Common myeloid progenitor, CD34-positive (primary cell): ENCODE measurements around the gene MVP.
"Not testable (repeated sequence)": the region's sequence is repeated elsewhere in the genome, so short reads cannot be mapped to it uniquely, and the experiment has no call there.

Source experiments
- CTCF ChIA-PET: fragments of 350-600 bp; sonication (Branson Sonifier 250); formaldehyde crosslinking; loops from one replicate; lab custom pipeline; 2021; ENCODE audit warnings: antibody characterized with exemption; lab: Charles Lee
- POLR2A ChIA-PET: fragments of 350-600 bp; sonication (Branson Sonifier 250); formaldehyde crosslinking; loops from one replicate; lab custom pipeline; 2021; ENCODE audit warnings: antibody characterized with exemption; lab: Charles Lee
- DNase-seq, 3 donors: peaks; one replicate each; pipeline versions ENCODE4 v3.0.0 to v3.0.0-alpha.2; 2013
- H3K27ac ChIP-seq, 2 experiments: 1 replicate in 1 of 2; 2 replicates in 1 of 2; pipeline ENCODE4 v1.7.0; 2013; ENCODE audit warnings: inconsistent platforms in 2 of 2, low read length in 2 of 2, mild to moderate bottlenecking in 2 of 2, low read depth in 1 of 2, moderate library complexity in 1 of 2; ENCODE audit not compliant: severe bottlenecking in 2 of 2, insufficient read depth in 1 of 2, poor library complexity in 1 of 2
- H3K27me3 ChIP-seq, 5 experiments: replicated peaks in 2 of 5; 1 replicate in 3 of 5; 2 replicates in 2 of 5; pipeline versions ENCODE4 v1.6.1 to v1.7.0; 2013; ENCODE audit warnings: low read length in 4 of 5, mild to moderate bottlenecking in 2 of 5, moderate library complexity in 2 of 5, inconsistent platforms in 1 of 5; ENCODE audit not compliant: insufficient read depth in 5 of 5, control insufficient read depth in 4 of 5
- H3K36me3 ChIP-seq, 4 experiments: 1 replicate in 2 of 4; 2 replicates in 2 of 4; pipeline versions ENCODE4 v1.6.1 to v1.7.0; 2013; ENCODE audit warnings: low read length in 3 of 4, control low read depth in 1 of 4, mild to moderate bottlenecking in 1 of 4; ENCODE audit not compliant: control insufficient read depth in 4 of 4, insufficient read depth in 4 of 4
- H3K4me1 ChIP-seq, 4 experiments: 1 replicate in 3 of 4; 2 replicates in 1 of 4; pipeline versions ENCODE4 v1.6.1 to v1.7.1; 2013; ENCODE audit warnings: low read length in 3 of 4, mild to moderate bottlenecking in 3 of 4, control low read depth in 1 of 4, inconsistent platforms in 1 of 4, moderate library complexity in 1 of 4; ENCODE audit not compliant: control insufficient read depth in 4 of 4, insufficient read depth in 4 of 4; ENCODE audit errors: control extremely low read depth in 1 of 4
- H3K4me3 ChIP-seq, 7 experiments: 1 replicate in 4 of 7; 2 replicates in 3 of 7; pipeline versions ENCODE4 v1.5.1 to v1.7.0; 2013; ENCODE audit warnings: mild to moderate bottlenecking in 7 of 7, low read length in 6 of 7, moderate library complexity in 6 of 7, inconsistent platforms in 2 of 7, low read depth in 2 of 7, control low read depth in 1 of 7; ENCODE audit not compliant: insufficient read depth in 4 of 7, control insufficient read depth in 1 of 7; ENCODE audit errors: extremely low read depth in 1 of 7
- H3K9me3 ChIP-seq, 5 experiments: 1 replicate in 4 of 5; 2 replicates in 1 of 5; pipeline versions ENCODE4 v1.6.1 to v1.7.1; 2013; ENCODE audit warnings: low read length in 4 of 5, mild to moderate bottlenecking in 2 of 5, inconsistent platforms in 1 of 5, low read depth in 1 of 5, moderate library complexity in 1 of 5; ENCODE audit not compliant: control insufficient read depth in 4 of 5, insufficient read depth in 2 of 5; ENCODE audit errors: control extremely low read depth in 1 of 5
- WGBS: methylation state at CpG from one replicate; pipeline ENCODE4 v1.1.5; 2013; ENCODE audit not compliant: insufficient coverage; 5-methylcytosine and 5-hydroxymethylcytosine counted together

The MVP gene

DNA sequence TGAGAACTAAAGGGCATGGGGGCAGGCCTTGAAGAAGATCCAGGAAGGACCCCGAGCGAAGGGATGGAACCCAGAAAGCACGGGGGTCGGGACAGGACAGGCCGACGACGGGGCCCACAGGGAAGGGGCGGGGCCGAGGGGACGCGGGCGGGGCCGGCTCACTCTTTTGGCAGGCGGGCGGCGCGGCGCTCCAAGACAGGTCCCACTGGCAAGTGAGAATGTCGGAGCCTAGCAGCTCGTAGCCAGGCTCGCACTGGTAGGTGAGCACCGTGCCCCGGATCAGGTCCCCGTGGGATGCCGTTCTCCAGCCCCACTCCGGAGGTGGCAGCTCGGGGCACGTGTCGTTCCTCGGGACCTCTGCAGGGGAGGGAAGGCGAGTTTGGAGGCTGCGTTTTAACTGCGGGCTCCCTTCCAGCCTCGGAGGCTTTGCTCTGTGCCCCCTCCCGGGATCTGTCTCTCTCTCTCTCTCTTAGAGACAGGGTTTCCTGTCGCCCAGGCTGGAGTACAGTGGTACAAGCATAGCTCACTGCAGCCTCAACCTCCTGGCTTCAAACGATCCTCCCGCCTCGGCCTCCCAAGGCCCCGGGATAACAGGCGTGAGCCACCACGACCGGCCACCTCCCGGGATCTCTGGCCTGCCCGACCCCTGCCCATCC lies 56.5 kb downstream of the MVP start:
- Histone ChIP-seq H3K27ac (no peak overlapping the region), H3K4me3 (peak overlapping the region in 3 of 7 experiments; percentile 46 to 59 (median 56)), H3K4me1 (peaks cover 0 to 12% (median 7%) of the 10 kb centered on the region in 4 experiments), H3K27me3 (peaks cover 0 to 37% (median 15%) of the 10 kb centered on the region in 5 experiments), H3K9me3 (peaks cover 0 to 6% (median 0%) of the 10 kb centered on the region in 5 experiments), H3K36me3 (no peaks in the 10 kb centered on the region)
- POLR2A ChIA-PET = no interaction called here
- 5% methylated on average over 43 of the region's 45 CpGs for WGBS
- DNase-seq = peak in 1 of 3 donors; percentile 12
- CTCF ChIA-PET = interaction anchor here (1.3 kb wide), 1 partner anchor 23 kb away, joined by 3 read pairs; the partner anchor contains the start of genes ASPHD1 and SEZ6L2

DNA sequence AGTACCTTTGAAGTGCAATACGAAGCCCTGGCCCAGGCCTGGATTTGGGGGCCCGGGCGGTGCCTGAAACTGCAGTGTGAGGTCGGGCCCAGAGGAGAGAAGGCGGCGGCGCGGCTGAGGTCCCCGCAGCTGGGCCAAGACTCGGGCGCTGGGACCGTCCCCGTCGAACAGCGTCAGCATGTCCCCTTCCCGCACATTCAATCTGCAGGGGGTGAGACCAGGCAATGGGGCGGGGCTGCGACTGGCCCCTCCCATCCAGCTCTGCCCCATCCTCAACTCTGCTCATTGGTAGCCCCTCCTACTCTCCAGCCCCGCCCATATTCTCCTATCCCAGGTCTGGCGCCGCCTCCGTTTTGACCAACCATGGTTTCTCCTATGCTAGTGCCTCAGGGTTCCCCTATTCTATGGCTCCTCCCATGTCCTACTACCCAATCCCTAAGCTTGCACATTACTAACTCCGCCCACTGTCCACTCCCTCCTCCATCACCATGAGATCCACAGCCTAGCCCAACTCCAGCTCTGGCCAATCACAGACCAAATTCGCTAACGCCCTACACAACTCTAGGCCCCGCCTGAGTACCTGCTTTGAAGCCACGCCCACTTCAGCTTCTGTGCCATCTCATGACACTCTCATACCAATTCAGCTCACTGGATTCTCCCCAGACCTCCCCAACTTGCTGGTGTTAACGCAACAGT lies 57.2 kb downstream of the MVP start:
- WGBS = 18% methylated on average over 27 of the region's 28 CpGs
- H3K27me3 ChIP-seq = peaks cover 0 to 37% (median 15%) of the 10 kb centered on the region in 5 experiments
- H3K9me3 ChIP-seq = peaks cover 0 to 6% (median 0%) of the 10 kb centered on the region in 5 experiments
- H3K27ac ChIP-seq = no peak overlapping the region
- H3K36me3 ChIP-seq = no peaks in the 10 kb centered on the region
- H3K4me1 ChIP-seq = peaks cover 0 to 12% (median 7%) of the 10 kb centered on the region in 4 experiments
- CTCF ChIA-PET = interaction anchor here (0.6 to 1.3 kb wide), 3 partner anchors 17 to 29 kb away, joined by 3 read pairs; partner anchors contain the start of genes ASPHD1 and SEZ6L2
- DNase-seq = peak; percentile 82 to 92 (median 91)
- POLR2A ChIA-PET = interaction anchor here (0.5 kb wide), 1 partner anchor 249 kb away, joined by 3 read pairs; no protein-coding TSS in a partner anchor
- peak overlapping the region in 3 of 7 experiments; percentile 46 to 59 (median 56) for H3K4me3 ChIP-seq

DNA sequence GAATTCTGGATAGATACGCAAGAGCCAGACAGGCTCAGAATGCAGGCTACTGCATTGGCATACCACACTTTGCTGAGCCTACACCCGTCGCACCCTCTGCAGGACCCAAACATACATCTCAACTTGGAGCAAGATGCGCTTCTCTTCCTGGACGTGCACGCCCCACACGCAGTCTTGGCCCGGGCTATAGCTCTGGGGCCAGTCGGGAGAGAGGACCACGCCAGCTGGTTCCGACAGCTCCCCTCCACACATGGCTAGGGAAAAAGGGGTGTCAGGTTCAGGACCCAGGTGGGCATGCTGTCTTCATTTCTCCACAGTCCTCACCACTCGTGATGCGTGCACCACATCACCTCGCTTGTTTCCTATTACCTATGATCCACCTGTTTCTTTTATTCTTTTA lies 57.9 kb downstream of the MVP start:
- CTCF ChIA-PET = interaction anchor here (0.7 kb wide), 1 partner anchor 30 kb away, joined by 3 read pairs; no protein-coding TSS in a partner anchor
- WGBS = 93% methylated on average over 11 of the region's 14 CpGs
- H3K27me3 ChIP-seq = peaks cover 0 to 37% (median 15%) of the 10 kb centered on the region in 5 experiments

GRCh38 chr16:29881050-29881449 lies 60.8 kb downstream of the MVP start:
- Histone ChIP-seq H3K4me3 (no peak overlapping the region), H3K27me3 (peaks cover 0 to 23% (median 10%) of the 10 kb centered on the region in 5 experiments), H3K36me3 (no peaks in the 10 kb centered on the region), H3K27ac (no peak overlapping the region), H3K4me1 (peaks cover 0 to 12% (median 7%) of the 10 kb centered on the region in 4 experiments), H3K9me3 (peaks cover 0 to 6% (median 0%) of the 10 kb centered on the region in 5 experiments)
- no peak for DNase-seq
- WGBS = 100% methylated on average over 3 of the region's 3 CpGs
- CTCF ChIA-PET = no interaction called here
- POLR2A ChIA-PET = no interaction called here

More for the DNA sequence above, 57.9 kb downstream of the MVP start:
- Histone ChIP-seq H3K27ac (no peak overlapping the region), H3K4me3 (no peak overlapping the region), H3K9me3 (peaks cover 0 to 6% (median 0%) of the 10 kb centered on the region in 5 experiments), H3K36me3 (no peaks in the 10 kb centered on the region), H3K4me1 (peaks cover 0 to 12% (median 7%) of the 10 kb centered on the region in 4 experiments)
- POLR2A ChIA-PET = no interaction called here
- DNase-seq = no peak

DNA sequence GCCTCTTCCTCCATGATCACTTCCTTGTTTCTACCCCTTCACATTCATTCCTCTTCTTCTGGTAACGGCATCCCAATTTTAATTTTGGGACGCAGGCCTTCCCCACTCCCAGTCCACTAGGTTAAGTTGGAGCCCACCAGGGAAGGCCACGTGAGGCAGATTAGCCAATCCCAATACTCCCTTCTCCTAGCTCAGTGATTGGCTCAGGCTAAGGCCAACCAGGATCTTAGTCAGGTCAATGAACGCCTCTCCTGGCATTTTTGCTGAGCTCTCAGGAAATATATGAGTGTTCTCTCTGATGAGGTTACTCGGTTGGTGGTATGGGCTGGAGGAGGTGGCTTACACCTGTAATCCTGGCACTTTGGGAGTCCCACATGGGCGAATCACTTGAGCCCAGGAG lies 63.7 kb downstream of the MVP start:
- H3K36me3 ChIP-seq = no peaks in the 10 kb centered on the region
- H3K27me3 ChIP-seq = peaks cover 0 to 1% (median 0%) of the 10 kb centered on the region in 5 experiments
- H3K4me3 ChIP-seq = no peak overlapping the region
- no peak overlapping the region for H3K27ac ChIP-seq
- POLR2A ChIA-PET = no interaction called here
- WGBS = 96% methylated on average over 6 of the region's 6 CpGs
- DNase-seq = no peak
- CTCF ChIA-PET = interaction anchor here (0.9 kb wide), 1 partner anchor 36 kb away, joined by 3 read pairs; no protein-coding TSS in a partner anchor
- H3K4me1 ChIP-seq = no peaks in the 10 kb centered on the region
- H3K9me3 ChIP-seq = no peaks in the 10 kb centered on the region

GRCh38 chr16:29889372-29889771 lies 69.1 kb downstream of the MVP start:
- H3K4me1 ChIP-seq, H3K9me3 ChIP-seq, H3K4me3 ChIP-seq, POLR2A ChIA-PET, H3K27me3 ChIP-seq, DNase-seq, H3K36me3 ChIP-seq, H3K27ac ChIP-seq: not testable (repeated sequence)
- WGBS = 100% methylated on average over 2 of the region's 3 CpGs
- CTCF ChIA-PET = interaction anchor here (1.2 kb wide), 1 partner anchor 41 kb away, joined by 3 read pairs; no protein-coding TSS in a partner anchor
